Measurements from ENCODE around the gene TMEM81.

TMEM81 gene

DNA sequence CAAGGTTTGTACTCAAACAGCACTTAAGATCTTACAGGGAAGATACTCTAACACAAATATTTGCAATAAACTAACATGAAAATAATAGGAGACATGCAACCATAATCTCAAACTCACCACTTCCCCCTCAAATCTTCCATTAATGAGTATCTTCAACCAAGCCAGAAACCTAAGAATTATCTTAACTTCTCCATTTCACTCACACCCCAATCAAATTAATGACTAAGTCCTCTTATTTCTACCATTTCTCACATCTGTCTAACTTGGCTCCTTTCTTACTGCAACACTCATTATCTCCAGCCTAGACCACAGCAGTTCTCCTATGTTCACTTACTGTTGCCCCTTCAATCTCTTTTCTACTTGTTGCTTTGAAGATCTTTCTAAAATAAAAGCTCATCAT is 27.1 kb upstream of the TMEM81 start:
- DNase-seq (ENCODE audit: insufficient read length, low spot score) = no peak
- no peak for FAIRE-seq
- TF ChIP-seq TAF1 (IDR thresholded peaks at IDR 0.05; ENCODE audit: low read depth, low read length) = no peak
- no peak for TF ChIP-seq POLR2AphosphoS5 (IDR thresholded peaks at IDR 0.05; ENCODE audit: low read depth, low read length)
- no peak for TF ChIP-seq POU2F2 (IDR thresholded peaks at IDR 0.05; ENCODE audit: low read depth, low read length)
- TF ChIP-seq POLR2A (IDR thresholded peaks at IDR 0.05; ENCODE audit: low read depth, low read length) = no peak
- no peak for TF ChIP-seq PAX5 (IDR thresholded peaks at IDR 0.05; ENCODE audit: insufficient read depth, low read length, severe bottlenecking)
- TF ChIP-seq SPI1 (IDR thresholded peaks at IDR 0.05; ENCODE audit: low read depth, low read length) = 0 out of 2 replicates have a peak, but pooled peaks have one; percentile 20

DNA sequence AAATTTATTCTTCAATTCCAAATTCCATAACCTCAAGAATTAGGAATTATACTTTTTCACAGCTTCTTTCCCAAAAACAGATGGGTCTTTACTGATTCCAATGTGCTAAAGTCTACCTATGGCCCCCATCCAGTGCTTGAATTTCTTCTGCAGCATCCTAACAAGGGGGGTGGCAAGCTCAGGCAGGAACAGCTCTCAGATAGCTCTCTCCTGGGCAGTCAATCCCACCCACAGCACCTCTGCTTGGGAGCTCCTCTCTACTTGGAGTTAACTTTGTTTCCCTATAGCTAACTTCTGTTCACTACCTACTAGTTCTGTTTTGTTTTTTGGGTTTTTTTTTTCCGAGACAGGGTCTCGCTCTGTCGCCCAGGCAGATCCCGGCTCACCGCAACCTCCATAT is 25.5 kb upstream of the TMEM81 start:
- DNase-seq (ENCODE audit: insufficient read length, low spot score) (no peak), FAIRE-seq (no peak)
- TF ChIP-seq POLR2AphosphoS5 (IDR thresholded peaks at IDR 0.05; ENCODE audit: low read depth, low read length) (no peak), PAX5 (IDR thresholded peaks at IDR 0.05; ENCODE audit: insufficient read depth, low read length, severe bottlenecking) (no peak), TAF1 (IDR thresholded peaks at IDR 0.05; ENCODE audit: low read depth, low read length) (no peak), SPI1 (IDR thresholded peaks at IDR 0.05; ENCODE audit: low read depth, low read length) (no peak), POU2F2 (IDR thresholded peaks at IDR 0.05; ENCODE audit: low read depth, low read length) (no peak), POLR2A (IDR thresholded peaks at IDR 0.05; ENCODE audit: low read depth, low read length) (no peak)

GRCh38 chr1:205109269-205109668 is 25.0 kb upstream of the TMEM81 start:
- TF ChIP-seq SPI1 (IDR thresholded peaks at IDR 0.05; ENCODE audit: low read depth, low read length) (no peak), POLR2AphosphoS5 (IDR thresholded peaks at IDR 0.05; ENCODE audit: low read depth, low read length) (no peak), POU2F2 (IDR thresholded peaks at IDR 0.05; ENCODE audit: low read depth, low read length) (no peak), TAF1 (IDR thresholded peaks at IDR 0.05; ENCODE audit: low read depth, low read length) (no peak), POLR2A (IDR thresholded peaks at IDR 0.05; ENCODE audit: low read depth, low read length) (no peak), PAX5 (IDR thresholded peaks at IDR 0.05; ENCODE audit: insufficient read depth, low read length, severe bottlenecking) (no peak)
- DNase-seq (ENCODE audit: insufficient read length, low spot score) (no peak), FAIRE-seq (no peak)

DNA sequence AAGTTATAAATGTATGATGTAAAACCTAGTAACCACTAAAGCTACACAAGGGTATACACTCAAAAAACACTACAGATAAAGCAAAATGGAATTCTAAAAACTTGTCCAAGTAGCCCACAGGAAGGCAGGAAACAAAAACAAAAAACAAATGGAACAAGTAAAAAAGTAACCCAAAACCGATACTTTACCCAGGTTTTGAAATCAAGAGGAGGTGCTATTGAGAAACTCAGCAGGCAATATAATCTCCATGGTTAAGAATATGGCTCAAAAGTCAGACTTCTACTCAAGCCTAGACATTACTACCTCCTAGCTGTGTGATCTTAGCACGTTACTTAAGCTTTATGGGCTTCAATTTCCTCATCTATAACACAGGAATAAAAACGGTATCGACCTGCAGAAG is 24.2 kb upstream of the TMEM81 start:
- DNase-seq (ENCODE audit: insufficient read length, low spot score) (no peak), FAIRE-seq (no peak)

GRCh38 chr1:205107327-205107726 is 23.1 kb upstream of the TMEM81 start:
- no peak for TF ChIP-seq PAX5 (IDR thresholded peaks at IDR 0.05; ENCODE audit: insufficient read depth, low read length, severe bottlenecking)
- no peak for TF ChIP-seq POU2F2 (IDR thresholded peaks at IDR 0.05; ENCODE audit: low read depth, low read length)
- no peak for TF ChIP-seq POLR2A (IDR thresholded peaks at IDR 0.05; ENCODE audit: low read depth, low read length)
- TF ChIP-seq TAF1 (IDR thresholded peaks at IDR 0.05; ENCODE audit: low read depth, low read length) = no peak
- TF ChIP-seq SPI1 (IDR thresholded peaks at IDR 0.05; ENCODE audit: low read depth, low read length) = no peak
- TF ChIP-seq POLR2AphosphoS5 (IDR thresholded peaks at IDR 0.05; ENCODE audit: low read depth, low read length) = no peak
- DNase-seq (ENCODE audit: insufficient read length, low spot score) (no peak), FAIRE-seq (no peak)

More for the DNA sequence above, 24.2 kb upstream of the TMEM81 start:
- TF ChIP-seq SPI1 (IDR thresholded peaks at IDR 0.05; ENCODE audit: low read depth, low read length) = no peak

DNA sequence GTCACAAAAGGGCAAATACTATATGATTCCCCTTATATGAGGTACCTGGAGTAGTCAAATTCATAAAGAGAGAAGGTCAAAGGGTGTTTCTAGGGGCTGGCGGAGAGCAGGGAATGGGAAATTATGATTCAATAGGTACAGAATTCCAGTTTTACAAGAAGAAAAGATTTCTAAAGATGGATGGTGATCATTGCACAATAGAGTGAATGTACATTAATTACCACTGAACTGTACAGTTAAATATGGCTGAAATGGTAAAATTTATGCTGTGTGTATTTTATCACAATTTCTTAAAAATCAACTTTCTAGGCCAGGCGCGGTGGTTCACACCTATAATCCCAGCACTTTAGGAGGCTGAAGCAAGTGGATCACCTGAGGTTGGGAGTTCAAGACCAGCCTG is 18.1 kb upstream of the TMEM81 start:
- no peak for DNase-seq (ENCODE audit: insufficient read length, low spot score)
- no peak for FAIRE-seq
- TF ChIP-seq POLR2AphosphoS5 (IDR thresholded peaks at IDR 0.05; ENCODE audit: low read depth, low read length) = no peak
- no peak for TF ChIP-seq POU2F2 (IDR thresholded peaks at IDR 0.05; ENCODE audit: low read depth, low read length)
- no peak for TF ChIP-seq PAX5 (IDR thresholded peaks at IDR 0.05; ENCODE audit: insufficient read depth, low read length, severe bottlenecking)
- no peak for TF ChIP-seq TAF1 (IDR thresholded peaks at IDR 0.05; ENCODE audit: low read depth, low read length)
- TF ChIP-seq SPI1 (IDR thresholded peaks at IDR 0.05; ENCODE audit: low read depth, low read length) = no peak
- no peak for TF ChIP-seq POLR2A (IDR thresholded peaks at IDR 0.05; ENCODE audit: low read depth, low read length)

DNA sequence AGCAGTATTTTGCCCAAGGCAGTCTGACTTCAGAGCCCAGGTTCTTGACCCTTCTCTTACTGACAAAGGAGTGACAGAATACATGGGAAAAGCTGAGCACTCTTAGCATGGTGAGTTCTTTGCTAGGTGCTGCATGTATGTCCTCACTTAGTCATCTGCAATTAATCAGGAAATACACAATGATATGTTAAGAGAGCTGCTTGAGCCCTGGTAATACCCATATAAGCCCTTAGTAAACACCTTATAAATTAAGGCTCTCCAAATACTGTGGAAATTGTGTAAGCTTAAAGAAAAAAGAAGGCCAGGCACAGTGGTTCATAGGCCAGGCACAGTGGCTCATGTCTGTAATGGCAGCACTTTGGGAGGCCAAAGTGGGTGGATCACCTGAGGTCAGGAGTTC is 14.0 kb upstream of the TMEM81 start:
- FAIRE-seq = no peak
- no peak for DNase-seq (ENCODE audit: insufficient read length, low spot score)
- TF ChIP-seq POLR2A (IDR thresholded peaks at IDR 0.05; ENCODE audit: low read depth, low read length) (no peak), POU2F2 (IDR thresholded peaks at IDR 0.05; ENCODE audit: low read depth, low read length) (no peak), SPI1 (IDR thresholded peaks at IDR 0.05; ENCODE audit: low read depth, low read length) (no peak), PAX5 (IDR thresholded peaks at IDR 0.05; ENCODE audit: insufficient read depth, low read length, severe bottlenecking) (no peak), POLR2AphosphoS5 (IDR thresholded peaks at IDR 0.05; ENCODE audit: low read depth, low read length) (no peak), TAF1 (IDR thresholded peaks at IDR 0.05; ENCODE audit: low read depth, low read length) (no peak)

DNA sequence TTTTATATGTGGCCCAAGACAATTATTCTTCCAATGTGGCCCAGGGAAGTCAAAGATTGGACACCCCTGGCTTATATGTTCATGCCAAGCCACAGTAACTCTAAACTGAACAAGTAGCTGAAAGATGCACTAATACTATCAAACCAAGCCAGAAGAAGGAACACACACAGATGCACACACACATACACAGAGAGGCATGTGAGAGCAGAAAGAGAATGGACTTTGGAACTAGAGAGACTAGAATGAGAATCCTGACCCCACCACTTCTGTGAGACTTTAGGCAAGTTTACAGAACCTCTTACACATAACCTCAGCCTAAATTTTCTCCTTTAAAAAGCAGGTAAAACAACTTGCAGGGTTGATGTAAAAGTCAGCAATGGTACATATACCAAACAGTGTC is 11.2 kb upstream of the TMEM81 start:
- FAIRE-seq = no peak

DNA sequence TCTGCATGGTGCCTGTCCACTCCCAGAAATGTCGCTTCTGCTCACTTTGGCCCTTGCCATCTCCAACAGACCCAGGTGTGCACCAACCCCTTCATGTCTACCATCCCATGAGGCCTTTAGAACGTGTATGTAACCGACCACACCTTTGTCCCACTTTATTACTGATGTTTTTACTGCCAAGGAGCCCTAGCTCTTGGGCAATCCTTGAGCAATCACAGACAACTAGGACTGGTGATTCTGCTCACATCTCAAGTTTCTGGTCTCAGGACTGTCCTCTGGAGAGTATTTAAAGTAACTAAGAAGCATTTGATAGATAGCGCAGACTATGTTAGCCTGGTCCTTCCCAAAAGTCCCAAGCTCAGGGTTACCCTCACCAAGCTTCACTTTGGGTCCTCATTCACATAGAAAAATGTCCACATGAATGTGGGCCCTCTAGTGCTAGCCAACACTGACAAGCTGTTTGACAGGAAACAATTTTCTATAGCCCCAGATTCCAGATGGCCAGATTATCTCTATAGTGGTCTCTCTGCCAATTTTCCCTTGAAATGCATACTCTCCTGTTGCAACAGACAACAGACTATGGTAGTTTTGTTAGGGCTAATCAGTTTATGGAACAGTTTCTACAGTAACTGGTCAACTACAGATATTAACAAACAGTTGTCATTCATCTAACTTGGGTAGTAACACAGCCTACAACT is 6.9 kb upstream of the TMEM81 start:
- no peak for DNase-seq (ENCODE audit: insufficient read length, low spot score)
- TF ChIP-seq PAX5 (IDR thresholded peaks at IDR 0.05; ENCODE audit: insufficient read depth, low read length, severe bottlenecking) (no peak), POLR2A (IDR thresholded peaks at IDR 0.05; ENCODE audit: low read depth, low read length) (no peak), TAF1 (IDR thresholded peaks at IDR 0.05; ENCODE audit: low read depth, low read length) (no peak), SPI1 (IDR thresholded peaks at IDR 0.05; ENCODE audit: low read depth, low read length) (no peak), POU2F2 (IDR thresholded peaks at IDR 0.05; ENCODE audit: low read depth, low read length) (no peak), POLR2AphosphoS5 (IDR thresholded peaks at IDR 0.05; ENCODE audit: low read depth, low read length) (no peak)
- no peak for FAIRE-seq

More for the DNA sequence above, 11.2 kb upstream of the TMEM81 start:
- TF ChIP-seq PAX5 (IDR thresholded peaks at IDR 0.05; ENCODE audit: insufficient read depth, low read length, severe bottlenecking) (no peak), POLR2A (IDR thresholded peaks at IDR 0.05; ENCODE audit: low read depth, low read length) (no peak), SPI1 (IDR thresholded peaks at IDR 0.05; ENCODE audit: low read depth, low read length) (no peak), POU2F2 (IDR thresholded peaks at IDR 0.05; ENCODE audit: low read depth, low read length) (no peak), TAF1 (IDR thresholded peaks at IDR 0.05; ENCODE audit: low read depth, low read length) (no peak), POLR2AphosphoS5 (IDR thresholded peaks at IDR 0.05; ENCODE audit: low read depth, low read length) (no peak)
- no peak for DNase-seq (ENCODE audit: insufficient read length, low spot score)

DNA sequence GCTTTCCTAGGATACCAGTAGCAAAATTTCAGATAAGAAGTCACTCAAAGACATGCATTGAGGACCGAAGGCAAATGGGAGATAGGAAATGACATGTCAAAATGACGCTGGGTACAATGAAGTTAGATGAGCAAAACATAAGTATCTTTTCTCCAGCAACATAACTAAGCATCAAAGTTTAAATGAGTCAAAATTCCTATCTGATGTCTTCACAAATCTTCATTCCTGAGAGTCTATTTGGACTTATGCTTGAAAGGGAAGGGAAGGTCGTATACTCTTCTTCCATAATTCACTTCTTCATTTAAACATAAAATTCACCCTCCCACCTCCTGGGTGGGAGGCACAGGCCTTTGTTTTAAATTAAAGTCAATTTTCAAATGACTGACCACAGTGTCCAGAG is 4.1 kb upstream of the TMEM81 start:
- no peak for FAIRE-seq
- TF ChIP-seq POLR2A (IDR thresholded peaks at IDR 0.05; ENCODE audit: low read depth, low read length) (no peak), POU2F2 (IDR thresholded peaks at IDR 0.05; ENCODE audit: low read depth, low read length) (no peak), PAX5 (IDR thresholded peaks at IDR 0.05; ENCODE audit: insufficient read depth, low read length, severe bottlenecking) (no peak), SPI1 (IDR thresholded peaks at IDR 0.05; ENCODE audit: low read depth, low read length) (no peak), TAF1 (IDR thresholded peaks at IDR 0.05; ENCODE audit: low read depth, low read length) (no peak), POLR2AphosphoS5 (IDR thresholded peaks at IDR 0.05; ENCODE audit: low read depth, low read length) (no peak)
- no peak for DNase-seq (ENCODE audit: insufficient read length, low spot score)

All from GM12891 (cell line).